H9 (cell line): ENCODE measurements around the gene KCNMA1. TPM values are rescaled to one million over a fixed set of nuclear protein-coding genes. Genes with fewer than 3 reads are reported as not detected.

ENCODE experiments used
- DNase-seq: peaks from one replicate; pipeline ENCODE4 v3.0.0-alpha.2; 2017
- H2AFZ ChIP-seq: one replicate; pipeline ENCODE4 v1.6.1; 2013; ENCODE audit warnings: mild to moderate bottlenecking, low read length, control low read depth, moderate library complexity
- H2AK5ac ChIP-seq: 2 replicates; pipeline ENCODE4 v1.6.1; 2013; ENCODE audit warnings: low read length, control low read depth, mixed read lengths; ENCODE audit not compliant: insufficient read length
- H2BK120ac ChIP-seq: one replicate; pipeline ENCODE4 v1.6.1; 2013; ENCODE audit warnings: low read depth, mild to moderate bottlenecking, low read length, control low read depth, inconsistent platforms; ENCODE audit not compliant: poor library complexity, severe bottlenecking
- H2BK12ac ChIP-seq: 2 replicates; pipeline ENCODE4 v1.6.1; 2013; ENCODE audit warnings: low read length, control low read depth, mixed read lengths, low read depth; ENCODE audit not compliant: insufficient read length
- H2BK15ac ChIP-seq: 2 replicates; pipeline ENCODE4 v1.6.1; 2013; ENCODE audit warnings: low read depth, low read length, control low read depth
- H2BK20ac ChIP-seq: one replicate; pipeline ENCODE4 v1.6.1; 2013; ENCODE audit warnings: low read depth, mild to moderate bottlenecking, low read length, control low read depth, inconsistent platforms; ENCODE audit not compliant: poor library complexity, severe bottlenecking
- H2BK5ac ChIP-seq: 2 replicates; pipeline ENCODE4 v1.6.1; 2013; ENCODE audit warnings: low read length, control low read depth, mixed read lengths; ENCODE audit not compliant: insufficient read length
- H3K14ac ChIP-seq: 2 replicates; pipeline ENCODE4 v1.6.1; 2013; ENCODE audit warnings: low read length, control low read depth; ENCODE audit not compliant: insufficient read depth
- H3K18ac ChIP-seq: 2 replicates; pipeline ENCODE4 v1.6.1; 2013; ENCODE audit warnings: low read depth, mild to moderate bottlenecking, mixed read lengths, low read length, control low read depth; ENCODE audit not compliant: insufficient read length
- H3K23ac ChIP-seq: 2 replicates; pipeline ENCODE4 v1.6.1; 2013; ENCODE audit warnings: low read length, control low read depth, mixed read lengths, low read depth; ENCODE audit not compliant: insufficient read length
- H3K23me2 ChIP-seq: 2 replicates; pipeline ENCODE4 v1.6.1; 2013; ENCODE audit warnings: low read depth, mild to moderate bottlenecking, mixed read lengths, low read length, control low read depth; ENCODE audit not compliant: insufficient read length, poor library complexity, severe bottlenecking
- H3K27ac ChIP-seq: 2 replicates; pipeline ENCODE4 v1.5.1; 2013; ENCODE audit warnings: low read length, control low read depth, mixed read lengths, low read depth; ENCODE audit not compliant: insufficient read length
- H3K27me3 ChIP-seq: 2 replicates; pipeline ENCODE4 v1.6.1; 2013; ENCODE audit warnings: low read length, control low read depth, inconsistent platforms; ENCODE audit not compliant: insufficient read depth
- H3K4ac ChIP-seq: 2 replicates; pipeline ENCODE4 v1.6.1; 2013; ENCODE audit warnings: low read depth, mild to moderate bottlenecking, control low read depth, inconsistent platforms, low read length, moderate library complexity
- H3K4me1 ChIP-seq: 2 replicates; pipeline ENCODE4 v1.6.1; 2013; ENCODE audit warnings: low read length, control low read depth, inconsistent platforms; ENCODE audit not compliant: insufficient read depth
- H3K4me2 ChIP-seq: 2 replicates; pipeline ENCODE4 v1.6.1; 2013; ENCODE audit warnings: low read length, control low read depth, mixed read lengths; ENCODE audit not compliant: insufficient read length, insufficient read depth
- H3K56ac ChIP-seq: 2 replicates; pipeline ENCODE4 v1.6.1; 2013; ENCODE audit warnings: low read depth, mild to moderate bottlenecking, mixed read lengths, low read length, control low read depth; ENCODE audit not compliant: insufficient read length
- H3K79me1 ChIP-seq: 2 replicates; pipeline ENCODE4 v1.6.1; 2013; ENCODE audit warnings: low read depth, mild to moderate bottlenecking, moderate library complexity, low read length, control low read depth, inconsistent platforms; ENCODE audit not compliant: insufficient read depth, poor library complexity, severe bottlenecking
- H3K79me2 ChIP-seq: 2 replicates; pipeline ENCODE4 v1.6.1; 2013; ENCODE audit warnings: low read length, control low read depth, inconsistent platforms; ENCODE audit not compliant: insufficient read depth
- H3K9ac ChIP-seq: 2 replicates; pipeline ENCODE4 v1.6.1; 2013; ENCODE audit warnings: low read length, control low read depth, mixed read lengths; ENCODE audit not compliant: insufficient read length; ENCODE audit errors: extremely low read depth
- H3K9me3 ChIP-seq: one replicate; pipeline ENCODE4 v1.6.1; 2013; ENCODE audit warnings: low read depth, low read length, inconsistent platforms; ENCODE audit not compliant: control insufficient read depth
- H3T11ph ChIP-seq: one replicate; pipeline ENCODE4 v1.6.1; 2013; ENCODE audit warnings: mild to moderate bottlenecking, low read length, control low read depth, inconsistent platforms
- H4K20me1 ChIP-seq: one replicate; pipeline ENCODE4 v1.6.1; 2013; ENCODE audit not compliant: control insufficient read depth, insufficient read length, insufficient read depth
- H4K5ac ChIP-seq: 2 replicates; pipeline ENCODE4 v1.6.1; 2013; ENCODE audit warnings: low read depth, mild to moderate bottlenecking, mixed read lengths, low read length, control low read depth; ENCODE audit not compliant: insufficient read length
- H4K8ac ChIP-seq: replicated peaks from 2 replicates; pipeline ENCODE4 v1.6.1; 2013; ENCODE audit warnings: low read length, control low read depth, mixed read lengths, low read depth; ENCODE audit not compliant: insufficient read length
- H4K91ac ChIP-seq: 2 replicates; pipeline ENCODE4 v1.6.1; 2013; ENCODE audit warnings: low read depth, mild to moderate bottlenecking, moderate library complexity, mixed read lengths, low read length, control low read depth; ENCODE audit not compliant: insufficient read length
- H3K27ac Mint-ChIP-seq, 3 experiments: 2 replicates in 2 of 3; 3 replicates in 1 of 3; pipeline ENCODE4 v1.8.0; 2020 to 2021; ENCODE audit warnings: mixed read lengths in 3 of 3, mild to moderate bottlenecking in 1 of 3, moderate library complexity in 1 of 3
- H3K27me3 Mint-ChIP-seq: 2 replicates; pipeline ENCODE4 v1.8.0; 2021; ENCODE audit warnings: low read depth, mild to moderate bottlenecking, moderate library complexity, mixed read lengths
- H3K36me3 Mint-ChIP-seq, 3 experiments: 2 replicates in 2 of 3; 3 replicates in 1 of 3; pipeline ENCODE4 v1.8.0; 2020 to 2021; ENCODE audit warnings: low read depth in 3 of 3, mixed read lengths in 3 of 3; ENCODE audit not compliant: insufficient read depth in 1 of 3
- H3K4me1 Mint-ChIP-seq, 2 experiments: 2 replicates each; pipeline ENCODE4 v1.8.0; 2020; ENCODE audit warnings: mixed read lengths in 2 of 2
- H3K4me3 Mint-ChIP-seq, 2 experiments: 2 replicates in 1 of 2; 3 replicates in 1 of 2; pipeline ENCODE4 v1.8.0; 2020 to 2021; ENCODE audit warnings: mild to moderate bottlenecking in 2 of 2, mixed read lengths in 2 of 2, moderate library complexity in 1 of 2
- H3K9me3 Mint-ChIP-seq, 2 experiments: 2 replicates in 1 of 2; 3 replicates in 1 of 2; pipeline ENCODE4 v1.8.0; 2020; ENCODE audit warnings: mild to moderate bottlenecking in 2 of 2, mixed read lengths in 2 of 2, moderate library complexity in 1 of 2
- CTCF ChIP-seq: fragments of 200-600 bp; sonication (generic); conservative IDR thresholded peaks from 3 replicates; pipeline ENCODE4 v1.8.0; 2021; ENCODE audit warnings: antibody characterized with exemption, mild to moderate bottlenecking
- WGBS: extraction: QIAGEN DNeasy Blood & Tissue Kit; methylation state at CpG from one replicate; pipeline ENCODE4 v1.1.7; 2013; ENCODE audit warnings: missing lambda C conversion rate, low lambda C conversion rate, mixed read lengths; ENCODE audit not compliant: insufficient read length; ENCODE audit errors: extremely low coverage; 5-methylcytosine and 5-hydroxymethylcytosine counted together
- total RNA-seq: library from RNA; stranded (reverse); gene quantifications from 2 replicates; pipeline ENCODE4 v1.2.1, GENCODE V29; 2021

Gene KCNMA1
- total RNA-seq, 1 experiment from 2014 or later, result 2.0 TPM

- Histone ChIP-seq H3K9me3 (no peaks in the 10 kb centered on the region), H3K9ac (no peak overlapping the region), H2AFZ (no peak overlapping the region), H4K5ac (no peak overlapping the region), H4K8ac (no peak overlapping the region), H2BK120ac (no peak overlapping the region), H3K4ac (no peak overlapping the region), H3K23me2 (no peaks in the 10 kb centered on the region), H3K27ac (no peak overlapping the region), H3K79me1 (no peaks in the 10 kb centered on the region), H3K27me3 (no peaks in the 10 kb centered on the region), H3T11ph (no peak overlapping the region), H3K56ac (no peak overlapping the region), H3K14ac (no peak overlapping the region), H3K79me2 (no peaks in the 10 kb centered on the region), H2AK5ac (no peak overlapping the region), H2BK20ac (no peak overlapping the region), H3K4me1 (no peaks in the 10 kb centered on the region; the same call in 1 of the 2 replicates), H3K23ac (no peak overlapping the region), H2BK15ac (no peak overlapping the region), H2BK5ac (no peak overlapping the region), H4K91ac (no peak overlapping the region), H4K20me1 (no peaks in the 10 kb centered on the region), H3K4me2 (no peak overlapping the region), H2BK12ac (no peak overlapping the region), H3K18ac (no peak overlapping the region)
- Mint-ChIP-seq H3K4me3 (no peak overlapping the region), H3K27ac (no peak overlapping the region), H3K36me3 (no peaks in the 10 kb centered on the region), H3K9me3 (no peaks in the 10 kb centered on the region), H3K4me1 (peaks cover 7 to 11% of the 10 kb centered on the region in 2 experiments), H3K27me3 (no peaks in the 10 kb centered on the region; the same call in 1 of the 2 replicates)
- DNase-seq, result no peak
- WGBS, result no CpG with 5 or more reads among the region's 2 CpGs
- TF ChIP-seq CTCF, result no peak
Measured at GRCh38 chr10:77244746-77245145, 392.9 kb downstream of the KCNMA1 start.
